GM19023 (cell line): Measurements from ENCODE around the gene FURIN.
"Not testable (repeated sequence)": the region's sequence is repeated elsewhere in the genome, so short reads cannot be mapped to it uniquely, and the experiment has no call there.

Experiments
- ATAC-seq: cut with Tn5 transposase; IDR thresholded peaks from one replicate; pipeline ENCODE4 v1.9.1; 2021; ENCODE audit warnings: mild to moderate bottlenecking, moderate library complexity; ENCODE audit not compliant: unreplicated experiment

Gene FURIN

DNA sequence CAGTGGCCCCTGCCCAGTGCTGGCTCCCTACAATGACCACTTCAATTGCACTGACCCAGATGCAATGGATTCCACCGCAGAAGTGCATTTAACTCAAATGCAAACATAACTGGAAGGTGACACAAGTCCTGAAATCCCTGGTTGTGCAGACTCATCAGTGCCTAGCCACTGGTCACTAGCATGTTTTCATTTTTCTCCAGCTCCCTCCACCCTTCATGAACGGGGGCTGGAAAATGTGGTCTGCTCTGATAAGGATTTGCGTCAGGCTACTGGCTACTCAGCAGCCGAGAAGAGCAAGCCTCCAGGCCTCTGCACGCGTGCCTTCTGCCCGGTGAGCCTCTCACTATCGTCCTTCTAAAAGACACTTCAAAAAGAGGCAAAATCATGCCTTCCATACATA lies 27.4 kb upstream of the FURIN start:
- ATAC-seq, result no peak

DNA sequence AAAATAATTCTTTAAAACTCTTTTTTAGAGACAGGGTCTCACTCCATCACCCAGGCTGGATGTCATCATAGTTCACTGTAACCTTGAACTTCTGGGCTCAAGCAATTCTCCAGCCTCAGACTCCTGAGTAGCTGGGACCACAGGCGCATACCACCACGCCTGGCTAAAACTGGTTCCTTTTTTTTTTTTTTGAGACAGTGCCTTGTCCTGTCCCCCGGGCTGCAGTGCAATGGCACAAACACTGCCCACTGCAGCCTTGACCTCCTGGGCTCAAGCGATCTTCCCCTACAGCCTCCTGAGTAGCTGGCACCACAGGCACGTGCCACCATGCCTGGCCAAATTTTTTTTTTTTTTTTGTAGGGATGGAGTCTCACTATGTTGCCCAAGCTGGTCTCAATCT lies 23.7 kb upstream of the FURIN start:
- ATAC-seq, result no peak

DNA sequence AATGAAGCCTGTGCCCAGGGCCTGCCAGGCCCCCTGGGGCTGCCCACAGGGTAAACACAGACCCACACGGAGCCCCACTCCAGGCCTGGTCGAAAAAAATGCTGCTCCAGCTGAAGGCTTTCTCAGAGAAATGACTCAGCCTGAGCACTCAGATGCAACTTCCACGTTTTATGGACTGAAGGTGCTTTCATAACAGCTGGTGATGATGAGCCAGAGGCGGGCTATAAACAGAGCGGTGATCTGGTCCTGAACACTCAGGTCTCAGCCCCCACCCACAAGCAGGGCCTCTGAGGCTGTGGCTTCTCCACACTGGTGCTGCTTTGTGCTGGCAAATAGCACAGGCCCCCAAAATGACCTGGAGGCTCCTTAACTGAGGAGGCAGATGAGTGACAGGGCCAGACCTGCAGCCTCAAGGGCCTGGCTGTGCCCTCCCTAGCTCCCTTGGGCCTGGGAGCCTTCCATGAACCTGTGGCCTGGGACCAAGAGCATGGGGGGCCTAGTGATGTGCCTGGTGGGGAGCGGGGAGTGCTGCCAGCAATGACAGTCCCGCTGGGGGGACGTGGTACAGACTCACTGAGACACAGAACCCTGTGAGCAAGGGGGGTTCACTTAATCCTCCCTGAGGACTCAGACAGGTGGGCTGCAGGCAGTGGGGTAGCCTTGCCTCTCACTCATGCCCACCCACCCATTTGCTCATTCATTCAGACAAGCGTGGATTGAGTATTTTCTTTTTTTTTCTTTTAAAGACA lies 23.0 kb upstream of the FURIN start:
- peak; percentile 91 for ATAC-seq

DNA sequence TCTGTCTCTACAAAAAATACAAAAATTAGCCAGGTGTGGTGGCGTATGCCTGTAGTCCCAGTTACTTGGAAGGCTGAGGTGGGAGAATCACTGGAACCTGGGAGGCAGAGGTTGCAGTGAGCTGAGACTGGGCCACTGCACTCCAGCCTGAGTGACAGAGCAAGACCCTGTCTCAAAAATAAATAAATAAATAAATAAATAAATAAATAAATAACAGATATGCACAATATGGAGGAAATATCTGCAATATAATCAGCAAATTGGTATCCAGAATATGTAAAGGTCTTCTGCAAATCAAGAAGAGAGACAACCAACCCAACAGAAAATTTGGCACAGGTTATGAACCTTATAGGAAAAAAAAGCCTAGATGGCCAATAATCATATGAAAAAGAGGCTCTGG lies 19.0 kb upstream of the FURIN start:
- not testable (repeated sequence) for ATAC-seq

DNA sequence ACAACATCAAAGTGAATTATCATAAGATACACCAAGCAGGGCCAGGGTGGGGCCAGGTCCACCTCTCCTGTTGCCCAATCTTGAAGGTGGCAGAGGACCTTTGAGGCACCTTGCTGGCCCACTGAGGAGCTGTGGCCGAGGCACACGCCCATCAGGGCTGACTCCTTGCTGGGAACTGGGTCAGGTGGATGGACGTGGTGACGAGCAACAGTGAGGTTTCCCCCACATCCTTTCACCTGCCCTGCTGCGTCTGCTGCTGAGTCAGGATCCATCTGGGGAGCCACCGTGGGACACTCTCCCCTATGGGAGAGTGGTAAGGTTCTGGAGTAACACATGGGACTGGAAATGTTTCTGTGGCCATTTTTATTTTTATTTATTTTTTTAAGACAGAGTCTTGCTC lies 17.3 kb upstream of the FURIN start:
- no peak for ATAC-seq

GRCh38 chr15:90851940-90852339 lies 16.4 kb upstream of the FURIN start:
- no peak for ATAC-seq

DNA sequence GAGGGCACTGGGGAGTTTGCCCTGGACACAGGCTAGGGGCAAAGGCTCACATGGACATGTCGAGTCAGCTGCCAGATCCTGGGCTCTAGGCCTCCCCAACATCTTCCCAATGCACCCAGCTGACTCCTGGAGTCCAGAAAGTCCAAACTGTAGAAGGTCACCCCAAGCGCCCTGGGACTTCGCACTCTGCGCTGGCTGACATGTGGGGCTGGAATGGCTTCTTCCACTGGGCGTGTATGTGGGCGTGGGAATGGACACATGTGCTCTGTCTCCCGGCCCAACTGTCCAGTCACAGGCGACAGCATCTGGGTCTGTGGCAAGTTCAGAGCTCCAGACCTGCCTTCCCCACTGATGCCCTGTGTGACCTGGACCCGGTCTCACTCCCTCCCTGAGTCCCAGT lies 13.2 kb upstream of the FURIN start:
- no peak for ATAC-seq

DNA sequence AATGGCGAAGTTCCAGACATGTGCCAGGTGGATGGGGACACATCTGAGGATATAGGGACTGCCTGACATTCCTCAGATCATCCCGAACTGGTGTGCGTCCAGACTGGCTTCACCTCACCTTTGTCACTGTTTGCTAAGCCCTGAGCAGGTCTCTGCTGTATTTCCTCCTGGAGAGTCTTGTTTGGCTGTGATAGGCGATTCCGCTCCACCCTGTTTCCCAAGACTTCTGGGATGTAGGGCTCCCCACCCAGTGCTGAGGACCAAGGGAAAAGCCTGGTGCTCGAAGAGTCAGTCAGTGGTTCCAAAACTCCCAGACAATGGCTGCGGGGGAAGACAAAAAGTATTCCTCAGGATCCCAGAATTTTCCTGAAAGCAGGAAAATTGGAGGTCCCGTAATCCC lies 11.1 kb upstream of the FURIN start:
- ATAC-seq, result no peak

DNA sequence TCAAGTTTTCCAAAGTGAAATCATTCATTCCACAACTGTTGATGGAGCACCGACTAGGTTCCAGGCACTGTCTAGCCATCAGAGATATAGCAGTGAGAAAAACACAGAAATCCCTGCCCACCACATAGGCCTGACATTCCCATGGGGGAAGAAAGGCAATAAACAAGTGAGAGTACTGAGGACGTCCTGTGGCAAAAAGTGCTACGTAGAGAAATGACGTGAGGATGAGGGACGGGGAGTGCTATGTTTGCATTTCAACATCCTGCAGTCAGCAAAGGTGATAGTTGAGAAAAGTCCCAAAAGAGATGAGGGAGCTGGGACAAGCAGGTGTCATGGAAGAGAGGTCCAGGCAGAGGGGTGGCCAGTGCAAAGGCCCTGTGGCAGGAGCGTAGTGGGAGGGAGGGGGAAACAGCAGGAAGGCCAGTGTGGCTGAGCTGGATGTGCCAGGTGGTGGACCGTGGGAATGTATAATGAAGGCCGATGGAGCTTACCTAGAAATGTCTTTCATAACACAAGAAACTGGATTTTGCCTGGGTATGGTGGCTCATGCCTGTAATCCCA lies 10.4 kb upstream of the FURIN start:
- no peak for ATAC-seq

DNA sequence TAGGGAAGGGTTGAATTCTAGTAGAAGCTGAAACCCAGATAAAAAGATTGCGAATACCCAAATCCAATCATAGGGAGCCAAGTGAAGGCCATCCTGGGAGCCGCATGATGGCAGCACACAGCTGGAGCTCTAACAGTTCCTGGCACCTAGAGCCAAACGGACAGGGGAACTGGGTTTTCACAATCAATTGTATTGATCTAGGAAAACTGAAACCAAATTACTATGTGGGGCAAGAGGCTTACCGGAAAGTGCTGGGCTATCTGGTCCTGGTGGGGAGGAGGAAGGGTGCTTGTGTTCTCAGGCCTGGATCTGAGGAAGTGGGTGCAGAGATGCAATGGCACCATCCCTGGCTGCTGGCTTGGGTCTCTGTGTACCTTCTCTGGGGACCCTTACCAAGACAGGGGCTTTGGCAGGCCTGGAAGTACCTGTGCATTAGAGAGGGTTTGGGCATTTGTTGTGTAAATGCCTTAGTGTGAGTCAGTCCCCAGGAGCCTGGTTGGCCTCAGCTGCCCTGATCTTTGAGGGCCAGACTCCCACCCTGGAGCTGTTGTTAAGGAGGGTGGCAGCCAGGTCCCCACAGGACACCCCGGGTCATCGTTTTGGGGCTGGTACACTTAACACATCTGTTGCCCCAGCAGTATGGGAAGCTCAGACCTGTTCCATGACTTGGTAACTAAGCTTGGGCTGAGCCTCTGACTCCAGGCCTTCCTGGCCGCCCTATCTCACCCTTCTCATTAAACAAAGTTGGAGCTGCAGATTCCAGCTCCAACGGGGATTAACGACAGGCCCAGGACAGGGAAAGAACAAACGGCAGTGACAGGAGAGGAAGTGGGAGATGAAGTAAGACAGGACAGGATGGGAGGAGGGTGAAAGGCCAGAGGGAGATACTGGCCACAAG lies 8.9 kb upstream of the FURIN start:
- ATAC-seq, result no peak

GRCh38 chr15:90860450-90860849 lies 7.9 kb upstream of the FURIN start:
- ATAC-seq, result no peak

DNA sequence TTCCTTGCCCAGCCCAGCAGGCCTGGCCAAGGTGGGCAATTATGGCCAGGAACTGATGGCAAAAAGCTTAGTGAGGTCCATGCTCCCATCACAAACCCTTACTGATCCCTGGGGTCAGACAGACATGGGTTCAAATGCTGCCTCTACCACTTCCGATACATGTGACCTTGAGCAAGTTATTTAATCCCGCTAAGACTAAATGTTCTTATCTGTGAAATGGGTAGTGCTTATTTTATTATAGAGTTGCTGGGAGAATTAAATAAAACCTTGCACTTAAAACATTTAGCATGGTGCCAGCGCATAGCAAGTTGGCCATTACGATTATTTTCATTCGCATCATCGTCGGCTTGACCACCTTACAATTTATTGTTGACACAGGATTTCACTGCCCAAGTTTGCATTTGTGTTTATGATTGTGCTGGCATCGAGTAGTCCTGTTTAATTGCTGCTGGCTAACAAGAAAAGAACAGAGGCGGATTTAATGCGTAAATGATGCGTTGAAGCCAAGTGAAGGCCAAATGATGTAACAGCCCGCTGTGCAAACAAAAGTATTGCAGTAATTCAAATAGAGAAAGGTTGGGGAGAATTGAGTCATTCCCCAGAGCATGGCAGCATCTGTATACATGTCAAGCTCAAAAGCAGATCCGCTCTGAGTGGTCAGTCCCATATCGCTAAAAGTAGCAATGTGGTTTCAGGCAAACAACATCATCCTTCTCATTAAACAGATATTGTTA lies 7.3 kb upstream of the FURIN start:
- no peak for ATAC-seq

DNA sequence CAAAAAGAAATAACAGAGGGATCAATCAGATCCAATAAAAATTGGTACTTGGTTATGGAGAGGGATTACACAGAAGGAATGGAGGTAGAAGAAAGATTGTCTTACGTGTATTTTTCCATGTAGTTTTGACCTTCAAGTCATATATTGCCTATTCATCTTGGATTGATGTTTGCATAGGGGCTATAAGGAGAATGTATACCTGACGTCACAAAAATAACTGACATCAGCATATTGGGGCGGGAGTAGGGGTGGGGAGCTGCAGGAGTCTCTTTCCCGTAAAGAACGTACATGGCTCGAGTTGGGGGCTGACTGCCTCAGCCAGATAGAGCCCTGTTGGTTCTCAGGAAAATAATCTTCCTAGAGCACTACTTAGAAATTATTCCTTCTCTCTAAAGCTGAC lies 5.9 kb upstream of the FURIN start:
- ATAC-seq, result no peak

- no peak for ATAC-seq
These were observed 5.2 kb upstream of the FURIN start for GRCh38 chr15:90862964-90863778.

- no peak for ATAC-seq
These were observed 4.4 kb upstream of the FURIN start for GRCh38 chr15:90863987-90864386.

DNA sequence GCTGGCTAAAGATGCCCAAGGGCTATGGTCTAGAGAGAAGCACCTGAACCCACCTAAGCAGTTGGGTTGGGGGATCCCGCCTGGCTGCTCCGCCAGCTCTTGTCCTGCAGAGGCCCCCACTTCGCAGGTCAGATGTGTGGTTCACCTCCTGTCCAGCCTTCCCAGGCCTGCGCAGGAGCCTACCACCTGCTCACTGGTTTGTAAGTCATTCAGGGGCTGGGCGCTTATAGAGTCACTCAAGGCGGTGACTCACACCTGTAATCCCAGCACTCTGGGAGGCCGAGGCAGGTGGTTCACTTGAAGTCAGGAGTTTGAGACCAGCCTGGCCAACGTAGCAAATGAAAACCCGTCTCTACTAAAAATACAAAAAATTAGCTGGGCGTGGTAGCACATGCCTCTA lies 3.9 kb upstream of the FURIN start:
- ATAC-seq, result no peak

- ATAC-seq, result no peak
These were observed 2.7 kb upstream of the FURIN start for GRCh38 chr15:90865702-90866101.

DNA sequence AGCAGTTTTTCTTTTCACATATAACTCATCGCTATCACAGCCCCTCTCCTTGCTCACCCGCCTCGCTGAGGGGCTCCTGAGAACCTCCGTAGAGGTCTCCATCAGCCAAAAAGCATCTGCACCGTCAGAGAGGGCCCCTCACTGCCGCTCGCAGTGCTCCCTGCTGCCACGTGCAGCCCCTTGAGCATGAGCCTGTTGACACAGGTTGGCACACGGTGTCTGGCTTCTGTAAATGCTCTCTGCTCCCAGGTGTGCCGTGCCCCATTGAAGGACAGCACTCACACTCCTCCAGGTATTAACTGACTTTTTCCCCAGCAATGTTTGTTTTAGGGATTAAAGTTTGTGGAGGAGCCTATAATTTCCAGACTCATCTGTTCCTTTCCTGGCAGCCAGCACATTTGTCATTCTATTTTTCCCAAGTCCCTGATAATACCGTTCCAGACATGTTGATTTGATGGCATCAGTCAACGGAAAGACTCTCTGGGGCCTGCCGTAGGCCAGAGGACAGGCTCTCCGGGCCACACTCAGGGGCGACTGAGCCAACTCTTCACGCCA lies 2.1 kb upstream of the FURIN start:
- ATAC-seq, result no peak

- ATAC-seq, result no peak
These were observed 1.6 kb upstream of the FURIN start for GRCh38 chr15:90866800-90867199.

DNA sequence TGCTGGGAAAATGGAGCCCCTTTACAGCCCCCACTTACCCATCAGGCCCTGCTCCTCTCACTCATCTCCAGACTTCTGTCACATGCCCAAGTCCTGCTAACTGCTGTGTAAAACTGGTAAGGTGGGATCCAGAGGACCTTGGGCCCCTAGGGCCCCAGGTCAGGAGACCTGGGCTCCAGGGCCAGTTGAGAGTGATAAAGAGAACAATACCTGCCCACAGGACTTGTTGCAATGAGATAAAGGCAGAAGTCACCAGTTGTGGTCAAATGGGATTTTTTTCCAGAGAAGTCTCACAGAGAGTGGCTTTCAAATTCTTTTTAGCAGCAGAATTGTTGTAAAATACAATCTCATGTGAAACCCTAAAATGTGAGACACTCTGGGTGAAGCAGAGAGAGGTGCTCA lies 753 bp downstream of the FURIN start:
- no peak for ATAC-seq
